Large intestine (tissue), 12 donors: ENCODE results near the gene CTCF. TPM values are rescaled to one million over a fixed set of nuclear protein-coding genes. Genes with fewer than 3 reads are reported as not detected.
"Not testable (repeated sequence)": the region's sequence is repeated elsewhere in the genome, so short reads cannot be mapped to it uniquely, and the experiment has no call there.

Experiments
- DNase-seq, 2 donors: peaks; one replicate each; pipeline versions ENCODE4 v3.0.0 to v3.0.0-alpha.2; 2013
- H3K27ac ChIP-seq: one replicate; pipeline ENCODE4 v1.5.1; 2013; ENCODE audit warnings: low read length
- H3K27me3 ChIP-seq: 2 replicates; pipeline ENCODE4 v1.6.1; 2013; ENCODE audit warnings: low read length; ENCODE audit not compliant: control insufficient read depth, insufficient read depth
- H3K36me3 ChIP-seq: 2 replicates; pipeline ENCODE4 v1.6.1; 2013; ENCODE audit warnings: low read length; ENCODE audit not compliant: control insufficient read depth, insufficient read depth
- H3K4me1 ChIP-seq: one replicate; pipeline ENCODE4 v1.6.1; 2013; ENCODE audit warnings: low read length; ENCODE audit not compliant: control insufficient read depth, insufficient read depth
- H3K4me3 ChIP-seq: one replicate; pipeline ENCODE4 v1.5.1; 2013; ENCODE audit warnings: low read length
- H3K9me3 ChIP-seq: one replicate; pipeline ENCODE4 v1.6.1; 2013; ENCODE audit warnings: mild to moderate bottlenecking, low read depth, low read length, moderate library complexity; ENCODE audit not compliant: control insufficient read depth
- WGBS: methylation state at CpG from one replicate; pipeline ENCODE4 v1.1.5; 2013; ENCODE audit warnings: low lambda C conversion rate; ENCODE audit not compliant: insufficient coverage; 5-methylcytosine and 5-hydroxymethylcytosine counted together
- long read RNA-seq, 11 donors: transcript quantifications; one replicate each; lab custom pipeline, GENCODE V29; 2026
- polyA plus RNA-seq: library from polyadenylated mRNA; unstranded; fragments of 120-200 nt; gene quantifications from one replicate; pipeline ENCODE4 v1.2.1, GENCODE V29; 2013

CTCF gene, protein sequence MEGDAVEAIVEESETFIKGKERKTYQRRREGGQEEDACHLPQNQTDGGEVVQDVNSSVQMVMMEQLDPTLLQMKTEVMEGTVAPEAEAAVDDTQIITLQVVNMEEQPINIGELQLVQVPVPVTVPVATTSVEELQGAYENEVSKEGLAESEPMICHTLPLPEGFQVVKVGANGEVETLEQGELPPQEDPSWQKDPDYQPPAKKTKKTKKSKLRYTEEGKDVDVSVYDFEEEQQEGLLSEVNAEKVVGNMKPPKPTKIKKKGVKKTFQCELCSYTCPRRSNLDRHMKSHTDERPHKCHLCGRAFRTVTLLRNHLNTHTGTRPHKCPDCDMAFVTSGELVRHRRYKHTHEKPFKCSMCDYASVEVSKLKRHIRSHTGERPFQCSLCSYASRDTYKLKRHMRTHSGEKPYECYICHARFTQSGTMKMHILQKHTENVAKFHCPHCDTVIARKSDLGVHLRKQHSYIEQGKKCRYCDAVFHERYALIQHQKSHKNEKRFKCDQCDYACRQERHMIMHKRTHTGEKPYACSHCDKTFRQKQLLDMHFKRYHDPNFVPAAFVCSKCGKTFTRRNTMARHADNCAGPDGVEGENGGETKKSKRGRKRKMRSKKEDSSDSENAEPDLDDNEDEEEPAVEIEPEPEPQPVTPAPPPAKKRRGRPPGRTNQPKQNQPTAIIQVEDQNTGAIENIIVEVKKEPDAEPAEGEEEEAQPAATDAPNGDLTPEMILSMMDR
- 43.6 TPM for polyA plus RNA-seq
- long read RNA-seq, donor 1, partial matches to known transcripts: 0 of 3 reads
- long read RNA-seq, donor 1, other reads (novel, unspliced or antisense): 0 of 3 reads
- long read RNA-seq, donor 2, partial matches to known transcripts: 11 of 16 reads
- long read RNA-seq, donor 2, other reads (novel, unspliced or antisense): 0 of 16 reads
- long read RNA-seq, donor 3: 0 reads
- long read RNA-seq, donor 4, partial matches to known transcripts: 0 of 1 reads
- long read RNA-seq, donor 4, other reads (novel, unspliced or antisense): 0 of 1 reads
- long read RNA-seq, donor 5, partial matches to known transcripts: 0 of 6 reads
- long read RNA-seq, donor 5, other reads (novel, unspliced or antisense): 0 of 6 reads
- long read RNA-seq, donor 6, partial matches to known transcripts: 10 of 14 reads
- long read RNA-seq, donor 6, other reads (novel, unspliced or antisense): 0 of 14 reads
- long read RNA-seq, donor 7, partial matches to known transcripts: 9 of 13 reads
- long read RNA-seq, donor 7, other reads (novel, unspliced or antisense): 0 of 13 reads
- long read RNA-seq, donor 8, partial matches to known transcripts: 19 of 26 reads
- long read RNA-seq, donor 8, other reads (novel, unspliced or antisense): 6 of 26 reads
- long read RNA-seq, donor 9, partial matches to known transcripts: 8 of 12 reads
- long read RNA-seq, donor 9, other reads (novel, unspliced or antisense): 0 of 12 reads
- long read RNA-seq, donor 10, partial matches to known transcripts: 0 of 6 reads
- long read RNA-seq, donor 10, other reads (novel, unspliced or antisense): 0 of 6 reads
- long read RNA-seq, donor 11, partial matches to known transcripts: 12 of 16 reads
- long read RNA-seq, donor 11, other reads (novel, unspliced or antisense): 0 of 16 reads

DNA sequence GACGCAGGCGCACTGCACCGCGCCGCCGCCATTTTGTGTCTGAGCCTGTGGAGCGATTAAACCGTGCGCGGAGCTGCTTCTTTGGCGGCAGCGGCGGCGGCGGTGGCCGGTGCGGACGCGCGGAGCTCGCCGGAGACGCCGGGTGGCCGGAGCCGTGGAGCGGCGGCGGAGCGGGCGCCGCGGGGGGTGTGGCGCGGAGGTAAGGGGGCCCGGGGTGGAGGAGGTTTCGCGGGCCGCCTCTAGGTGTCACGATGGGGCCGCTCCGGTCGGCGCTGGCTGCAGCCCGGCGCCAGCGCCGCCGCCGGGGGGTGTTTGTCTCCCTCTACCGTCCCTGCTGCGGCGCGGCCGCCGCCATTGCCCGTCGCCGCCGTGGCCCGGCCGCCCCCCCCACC lies at the start of gene CTCF:
TSS of gene CTCF (plus strand) at position 1 of the 392 bp plus-strand sequence. CDS start 48,307 bp downstream, outside the sequence.
- H3K27me3 ChIP-seq: no peaks in the 10 kb centered on the region
- no peaks in the 10 kb centered on the region for H3K36me3 ChIP-seq
- DNase-seq: peak in 1 of 2 donors; percentile 79
- no peaks in the 10 kb centered on the region for H3K9me3 ChIP-seq
- peaks cover 7% of the 10 kb centered on the region for H3K4me1 ChIP-seq
- peak within 1 kb of the TSS; percentile 84 for H3K4me3 ChIP-seq
- no CpG with 5 or more reads among the region's 62 CpGs for WGBS
- peak within 1 kb of the TSS; percentile 97 for H3K27ac ChIP-seq

DNA sequence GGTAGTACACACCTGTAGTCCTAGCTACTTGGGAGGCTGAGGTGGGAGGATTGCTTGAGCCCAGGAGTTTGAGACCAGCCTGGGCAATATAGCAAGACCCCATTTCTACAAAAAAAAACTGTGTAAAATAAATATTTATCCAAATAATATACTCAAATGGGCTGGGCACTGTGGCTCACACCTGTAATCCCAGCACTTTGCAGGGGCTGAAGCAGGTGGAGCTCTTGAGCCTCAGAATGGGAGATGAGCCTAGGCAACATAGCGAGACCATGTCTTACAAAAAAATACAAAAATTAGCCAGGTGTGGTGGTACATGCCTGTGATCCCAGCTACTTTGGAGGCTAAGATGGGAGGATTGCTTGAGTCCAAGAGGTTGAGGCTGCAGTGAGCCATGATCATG lies 48.4 kb upstream of the CTCF start:
- not testable (repeated sequence) for H3K9me3 ChIP-seq, H3K36me3 ChIP-seq, H3K4me3 ChIP-seq, H3K27me3 ChIP-seq, DNase-seq, H3K27ac ChIP-seq
- WGBS: no CpG with 5 or more reads among the region's 1 CpG
- peaks cover 13% of the 10 kb centered on the region for H3K4me1 ChIP-seq

DNA sequence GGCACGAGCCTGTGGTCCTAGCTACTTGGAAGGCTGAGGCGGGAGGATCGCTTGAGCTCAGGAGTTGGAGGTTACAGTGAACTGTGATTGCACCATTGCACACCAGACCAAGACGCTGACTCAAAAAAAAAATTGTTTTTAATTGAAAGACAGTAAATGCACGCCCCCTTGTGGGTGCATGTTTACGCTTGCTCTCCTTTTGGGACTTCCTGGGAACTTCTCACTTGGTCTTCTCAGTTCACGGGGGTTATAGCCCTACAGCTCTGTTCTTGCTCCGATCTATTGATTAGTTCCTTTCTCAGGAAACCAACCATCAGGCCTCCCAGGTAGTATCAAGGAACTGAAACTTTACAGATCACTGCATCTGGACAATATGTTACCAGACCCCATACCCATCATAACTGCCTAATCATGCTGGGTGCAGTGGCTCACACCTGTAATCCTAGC lies 47.9 kb upstream of the CTCF start:
- Histone ChIP-seq H3K27ac (no peak overlapping the region), H3K4me3 (no peak overlapping the region), H3K36me3 (no peaks in the 10 kb centered on the region), H3K9me3 (no peaks in the 10 kb centered on the region), H3K27me3 (no peaks in the 10 kb centered on the region), H3K4me1 (peaks cover 13% of the 10 kb centered on the region)
- WGBS: no CpG with 5 or more reads among the region's 8 CpGs
- DNase-seq: peak; percentile 62 to 64

DNA sequence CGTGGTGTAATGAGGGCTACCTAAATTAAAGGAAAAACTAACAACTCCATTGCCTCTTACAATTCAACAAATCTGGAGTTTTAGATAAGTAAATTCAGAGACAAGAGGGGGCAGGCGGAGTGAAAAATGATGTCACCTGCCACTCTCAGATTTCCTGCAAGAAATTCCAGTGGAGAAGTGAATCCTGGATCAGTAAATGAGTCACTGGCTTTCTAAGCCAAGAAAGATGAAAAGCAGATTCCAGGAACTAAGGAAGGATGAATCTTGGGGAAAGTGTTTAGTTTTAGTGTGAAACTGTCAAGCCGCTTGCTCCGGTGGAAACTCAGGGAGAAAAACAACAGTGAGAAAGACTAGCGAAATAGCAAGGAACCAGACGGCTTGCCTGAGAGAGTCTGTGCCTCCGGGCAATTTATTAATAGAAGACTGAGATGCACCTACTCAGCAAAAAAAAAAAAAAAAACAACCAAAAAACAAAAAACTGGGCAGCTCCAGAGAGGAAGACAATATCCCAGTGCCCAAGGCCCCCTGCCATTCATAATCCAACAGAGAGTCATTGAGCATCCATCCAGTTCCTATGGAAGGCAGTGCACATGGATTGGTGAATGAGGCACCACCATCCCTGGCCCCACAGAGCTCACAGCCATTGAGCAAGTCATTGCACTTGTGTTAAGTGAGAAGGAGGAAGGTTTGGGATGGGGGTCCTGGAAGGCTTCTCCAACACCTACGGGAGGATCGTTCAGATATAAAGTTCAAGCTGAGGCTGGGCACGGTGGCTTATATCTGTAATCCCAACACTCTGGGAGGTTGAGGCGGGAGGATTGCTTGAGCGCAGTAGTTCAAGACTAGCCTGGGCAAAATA lies 45.8 kb upstream of the CTCF start:
- Histone ChIP-seq H3K9me3 (no peaks in the 10 kb centered on the region), H3K27me3 (no peaks in the 10 kb centered on the region), H3K4me1 (peaks cover 17% of the 10 kb centered on the region), H3K4me3 (no peak overlapping the region), H3K27ac (no peak overlapping the region), H3K36me3 (no peaks in the 10 kb centered on the region)
- no peak for DNase-seq
- WGBS: 77% methylated on average over 6 of the region's 12 CpGs

DNA sequence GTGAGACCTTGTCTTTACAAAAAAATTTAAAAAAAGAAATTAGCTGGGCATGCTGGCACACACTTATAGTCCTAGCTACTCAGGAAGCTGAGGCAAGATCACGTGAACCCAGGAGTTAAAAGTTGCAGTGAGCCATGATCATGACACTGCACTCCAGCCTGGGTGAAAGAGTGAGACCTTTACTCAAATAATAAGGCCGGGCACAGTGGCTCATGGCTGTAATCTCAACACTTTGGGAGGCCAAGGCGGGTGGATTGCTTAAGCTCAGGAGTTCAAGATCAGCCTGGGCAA lies 45.2 kb upstream of the CTCF start:
- no peak overlapping the region for H3K27ac ChIP-seq
- H3K27me3 ChIP-seq: no peaks in the 10 kb centered on the region
- no peak overlapping the region for H3K4me3 ChIP-seq
- no CpG with 5 or more reads among the region's 3 CpGs for WGBS
- no peak for DNase-seq
- no peaks in the 10 kb centered on the region for H3K36me3 ChIP-seq
- H3K4me1 ChIP-seq: peaks cover 19% of the 10 kb centered on the region
- H3K9me3 ChIP-seq: no peaks in the 10 kb centered on the region

DNA sequence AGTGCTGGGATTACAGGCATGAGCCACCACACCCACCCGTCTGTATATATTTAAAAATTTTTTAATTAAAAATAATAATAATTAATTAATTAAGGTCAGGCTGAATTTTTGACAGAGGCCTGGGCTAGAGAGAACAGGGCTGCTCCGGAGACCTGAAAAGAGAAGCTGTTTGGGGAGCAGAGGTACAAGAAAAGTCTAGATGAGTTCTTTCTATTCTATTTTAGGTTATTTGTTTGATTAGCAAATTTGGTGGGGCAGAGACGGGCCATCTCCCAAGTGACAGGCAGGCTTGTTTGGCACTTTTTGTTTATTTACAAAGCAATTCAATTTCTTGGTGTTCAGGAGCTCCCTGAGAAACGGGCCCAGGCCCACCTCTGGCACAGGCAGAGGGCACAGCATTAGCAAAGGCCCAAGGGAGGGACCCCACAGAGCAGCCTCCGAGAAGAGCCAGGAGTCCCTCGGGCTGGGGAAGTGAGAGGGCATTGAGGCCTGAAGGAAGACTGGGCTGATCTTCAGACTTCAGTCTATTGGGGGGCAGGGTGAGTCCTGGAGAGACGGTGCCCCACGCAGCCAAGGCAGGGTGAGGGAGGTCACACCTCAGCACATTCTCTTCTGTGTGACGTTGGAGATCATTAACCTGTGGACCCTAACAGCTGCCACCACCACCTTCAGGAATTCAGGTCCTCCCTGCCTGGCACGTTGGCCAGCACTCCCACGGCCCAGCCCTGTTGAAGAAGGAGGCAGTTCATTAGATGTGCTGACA lies 44.5 kb upstream of the CTCF start:
- no peak overlapping the region for H3K4me3 ChIP-seq
- no peaks in the 10 kb centered on the region for H3K27me3 ChIP-seq
- H3K27ac ChIP-seq: peak overlapping the region; percentile 50
- peaks cover 19% of the 10 kb centered on the region for H3K4me1 ChIP-seq
- H3K9me3 ChIP-seq: no peaks in the 10 kb centered on the region
- DNase-seq: peak; percentile 91
- no CpG with 5 or more reads among the region's 11 CpGs for WGBS
- no peaks in the 10 kb centered on the region for H3K36me3 ChIP-seq

DNA sequence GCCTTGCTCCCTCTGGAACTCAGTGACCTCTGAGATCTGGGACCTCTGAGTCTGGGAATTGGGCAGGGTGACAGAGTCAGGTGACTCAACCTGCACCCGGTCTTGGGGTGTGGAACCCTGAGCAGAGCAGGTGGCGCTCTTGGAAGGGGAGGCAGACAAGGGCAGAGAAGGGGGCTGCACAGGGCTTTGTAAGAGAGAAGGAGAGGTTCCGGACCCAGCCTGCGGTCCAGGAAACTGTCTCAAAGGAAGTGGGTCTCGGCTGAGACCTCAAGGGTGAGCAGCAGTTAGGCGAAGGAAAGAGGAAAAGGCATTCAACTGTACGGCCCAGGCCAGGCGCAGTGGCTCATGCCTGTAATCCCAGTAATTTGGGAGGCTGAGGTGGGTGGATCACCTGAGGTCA lies 43.6 kb upstream of the CTCF start:
- no peaks in the 10 kb centered on the region for H3K9me3 ChIP-seq
- H3K27ac ChIP-seq: peak overlapping the region; percentile 32
- H3K4me3 ChIP-seq: no peak overlapping the region
- H3K36me3 ChIP-seq: no peaks in the 10 kb centered on the region
- H3K27me3 ChIP-seq: no peaks in the 10 kb centered on the region
- no CpG with 5 or more reads among the region's 8 CpGs for WGBS
- peaks cover 19% of the 10 kb centered on the region for H3K4me1 ChIP-seq
- DNase-seq: no peak

DNA sequence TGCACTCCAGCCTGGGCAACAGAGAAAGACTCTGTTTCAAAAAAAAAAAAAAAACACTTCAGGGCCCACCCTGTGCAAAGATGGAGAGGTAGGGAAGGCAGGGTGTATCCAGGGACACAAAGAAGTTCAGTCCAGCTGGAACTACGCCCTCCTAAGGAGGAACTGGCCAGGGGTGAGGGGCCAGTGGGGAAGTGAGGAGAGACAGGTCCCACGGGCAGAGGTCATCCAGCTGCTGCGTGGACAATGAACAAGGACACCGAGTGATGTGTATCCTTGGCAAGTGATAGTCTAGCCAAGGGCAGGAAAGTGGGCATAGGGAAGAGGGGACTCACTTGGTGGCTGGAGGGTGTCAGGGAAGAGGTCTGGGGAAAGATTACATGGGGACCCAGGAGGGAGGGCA lies 43.1 kb upstream of the CTCF start:
- no CpG with 5 or more reads among the region's 4 CpGs for WGBS
- no peak overlapping the region for H3K4me3 ChIP-seq
- no peak overlapping the region for H3K27ac ChIP-seq

More for the DNA sequence above, 43.1 kb upstream of the CTCF start:
- H3K4me1 ChIP-seq: peaks cover 19% of the 10 kb centered on the region
- no peaks in the 10 kb centered on the region for H3K36me3 ChIP-seq
- no peak for DNase-seq
- H3K9me3 ChIP-seq: no peaks in the 10 kb centered on the region
- no peaks in the 10 kb centered on the region for H3K27me3 ChIP-seq
